Pancreas (tissue), 10 donors: ENCODE results near the gene ZDHHC7. TPM values are rescaled to one million over a fixed set of nuclear protein-coding genes. Genes with fewer than 3 reads are reported as not detected.
"Not testable (repeated sequence)": the region's sequence is repeated elsewhere in the genome, so short reads cannot be mapped to it uniquely, and the experiment has no call there.

Experiments used
- ATAC-seq, 4 donors: fragments of 200-7000 bp; cut with Tn5 transposase; one replicate each; pipeline versions ENCODE4 v1.8.0 to v1.9.1; 2020; ENCODE audit warnings: mild to moderate bottlenecking in 4 of 4, moderate library complexity in 4 of 4
- DNase-seq, 6 donors: peaks; one replicate each; pipeline ENCODE4 v3.0.0-alpha.2; 2020
- FAIRE-seq: peaks from 2 replicates; lab custom pipeline; 2012; peaks lifted over from hg19 to GRCh38; lab: Jason Lieb, UNC
- H3K27ac ChIP-seq, 4 donors: fragments of 200-600 bp; sonication (generic); 1 replicate in 3 of 4; 2 replicates in 1 of 4; pipeline versions ENCODE4 v1.5.0 to v1.8.0; 2020
- H3K27me3 ChIP-seq, 4 donors: fragments of 200-600 bp; one replicate each; pipeline ENCODE4 v1.8.0; 2021
- H3K36me3 ChIP-seq, 3 donors: fragments of 200-600 bp; sonication (generic) in 1 of 3; one replicate each; pipeline versions ENCODE4 v1.5.0 to v1.8.0; 2020 to 2021
- H3K4me1 ChIP-seq, 3 donors: fragments of 200-600 bp; one replicate each; pipeline ENCODE4 v1.8.0; 2021
- H3K4me3 ChIP-seq, 4 donors: fragments of 200-600 bp; sonication (generic) in 2 of 4; one replicate each; pipeline versions ENCODE4 v1.5.0 to v1.8.0; 2020 to 2021
- H3K9me3 ChIP-seq, 4 donors: fragments of 200-600 bp; one replicate each; pipeline ENCODE4 v1.8.0; 2021
- CTCF ChIP-seq, 4 donors: fragments of 200-600 bp; sonication (generic) in 3 of 4; IDR thresholded peaks; one replicate each; pipeline versions ENCODE4 v1.5.0 to v1.8.0; 2021; ENCODE audit warnings: antibody characterized with exemption in 4 of 4
- WGBS, 2 donors: extraction: QIAGEN DNeasy Blood & Tissue Kit; methylation state at CpG; one replicate each; pipeline ENCODE4 v1.1.7; 2013; 5-methylcytosine and 5-hydroxymethylcytosine counted together
- intact Hi-C, 3 donors: fragments of 100-400 bp; cut with DNase I; formaldehyde crosslinking; loops; one replicate each; pipeline versions ENCODE4 v1.11.1 to v1.14.2; 2022
- polyA plus RNA-seq, 2 donors: library from polyadenylated mRNA; stranded (reverse); fragments of 200-250 nt; gene quantifications; one replicate each; pipeline ENCODE4 v1.2.3, GENCODE V29; 2013
- total RNA-seq, 6 donors: library from RNA; stranded (reverse); fragmentation: NEBNext Ultra II Directional in 4 of 6; extraction: Animal tissue kit (Norgen Biotek cat#: 25700) in 4 of 6; gene quantifications; one replicate each; pipeline versions ENCODE4 v1.2.1 to v1.2.4, GENCODE V29; 2021 to 2023
- donor health status: healthy with polysubstance abuse.
- donor health status: DM: no; HTN: no; CAD: no; lungs with moderate emphysema.
- donor health status: DM: no; HTN: no; CAD: no.
- donor health status: control.
- donor health status: control.
- donor health status: Bipolar disorder and iron deficiency.
- donor health status: DM: yes; HTN: yes; CAD: no.
- donor health status: DM: no; HTN: no; CAD: no.
- donor health status: DM: no; HTN: no; CAD: no.
- donor health status: DM: yes; HTN: yes; CAD: no.

ZDHHC7 gene
- total and polyA plus RNA-seq, 8 donors = 10.7 to 28.8 (median 17.9) TPM

- Histone ChIP-seq H3K36me3 (no peaks in the 10 kb centered on the region), H3K4me3 (no peak overlapping the region), H3K4me1 (peaks cover 0 to 4% (median 0%) of the 10 kb centered on the region in 3 donors), H3K27me3 (no peaks in the 10 kb centered on the region), H3K27ac (peak overlapping the region in 2 of 4 donors; percentile 66 to 69), H3K9me3 (no peaks in the 10 kb centered on the region)
- intact Hi-C loops = no loop called here
- FAIRE-seq (no peak), ATAC-seq (peak in 3 of 4 donors; percentile 24 to 73 (median 63)), DNase-seq (no peak)
- no peak for TF ChIP-seq CTCF (IDR thresholded peaks at IDR 0.05)
- 88 to 93% methylated on average over 16 of the region's 16 CpGs for WGBS, 2 donors
Observed at GRCh38 chr16:85056211-85056748, 44.9 kb upstream of the ZDHHC7 start.

- ATAC-seq (peak; percentile 34 to 86 (median 78)), DNase-seq (peak in 1 of 6 donors; percentile 50), FAIRE-seq (no peak)
- Histone ChIP-seq H3K27me3 (no peaks in the 10 kb centered on the region), H3K27ac (peak overlapping the region in 3 of 4 donors; percentile 23 to 69 (median 66)), H3K4me3 (no peak overlapping the region), H3K4me1 (peaks cover 0 to 4% (median 0%) of the 10 kb centered on the region in 3 donors), H3K9me3 (no peaks in the 10 kb centered on the region), H3K36me3 (no peaks in the 10 kb centered on the region)
- intact Hi-C loops = no loop called here
- no peak for TF ChIP-seq CTCF (IDR thresholded peaks at IDR 0.05)
- 68 to 70% methylated on average over 14 of the region's 14 CpGs for WGBS, 2 donors
Observed at GRCh38 chr16:85055493-85056210, 44.3 kb upstream of the ZDHHC7 start.

GRCh38 chr16:85054948-85055492 is 43.7 kb upstream of the ZDHHC7 start:
- Histone ChIP-seq H3K4me1 (peaks cover 0 to 4% (median 0%) of the 10 kb centered on the region in 3 donors), H3K9me3 (no peaks in the 10 kb centered on the region), H3K27ac (peak overlapping the region in 3 of 4 donors; percentile 23 to 69 (median 66)), H3K4me3 (no peak overlapping the region), H3K27me3 (no peaks in the 10 kb centered on the region), H3K36me3 (no peaks in the 10 kb centered on the region)
- FAIRE-seq (no peak), DNase-seq (no peak), ATAC-seq (no peak)
- intact Hi-C loops = no loop called here
- no peak for TF ChIP-seq CTCF (IDR thresholded peaks at IDR 0.05)
- 78 to 81% methylated on average over 6 of the region's 6 CpGs for WGBS, 2 donors

- H3K36me3 ChIP-seq, H3K4me1 ChIP-seq, H3K27me3 ChIP-seq, H3K9me3 ChIP-seq, FAIRE-seq, H3K27ac ChIP-seq, intact Hi-C loops, H3K4me3 ChIP-seq, DNase-seq, ATAC-seq: not testable (repeated sequence)
- WGBS, 2 donors = 96 to 99% methylated on average over 3 of the region's 3 CpGs
Observed at GRCh38 chr16:85054321-85054720, 43.0 kb upstream of the ZDHHC7 start.

GRCh38 chr16:85052536-85052935 is 41.2 kb upstream of the ZDHHC7 start:
- no peak for DNase-seq
- no peak for TF ChIP-seq CTCF (IDR thresholded peaks at IDR 0.05)
- Histone ChIP-seq H3K36me3 (no peaks in the 10 kb centered on the region), H3K4me1 (peaks cover 0 to 6% (median 4%) of the 10 kb centered on the region in 3 donors), H3K27ac (no peak overlapping the region), H3K4me3 (no peak overlapping the region), H3K27me3 (no peaks in the 10 kb centered on the region), H3K9me3 (no peaks in the 10 kb centered on the region)
- no peak for ATAC-seq
- intact Hi-C loops = no loop called here
- 93 to 95% methylated on average over 10 of the region's 10 CpGs for WGBS, 2 donors
- FAIRE-seq = no peak
